ENCODE measurements around the gene RAB36.
"Not testable (repeated sequence)": the region's sequence is repeated elsewhere in the genome, so short reads cannot be mapped to it uniquely, and the experiment has no call there.

Gene RAB36

GRCh38 chr22:23121424-23121823, 23.9 kb upstream of the RAB36 start:
- DNase-seq, result no peak

GRCh38 chr22:23122216-23122957, 22.9 kb upstream of the RAB36 start:
- no peak for DNase-seq

- DNase-seq, result no peak
These were observed 22.1 kb upstream of the RAB36 start for GRCh38 chr22:23122992-23123803.

- no peak for DNase-seq
These were observed 21.4 kb upstream of the RAB36 start for GRCh38 chr22:23123804-23124254.

GRCh38 chr22:23124611-23125511, 20.4 kb upstream of the RAB36 start:
- DNase-seq, result no peak

- no peak for DNase-seq
These were observed 19.7 kb upstream of the RAB36 start for GRCh38 chr22:23125512-23126103.

GRCh38 chr22:23126165-23127054, 18.9 kb upstream of the RAB36 start:
- no peak for DNase-seq

GRCh38 chr22:23127055-23127756, 18.1 kb upstream of the RAB36 start:
- peak in 1 of 2 experiments; percentile 23 for DNase-seq

GRCh38 chr22:23127788-23128187, 17.5 kb upstream of the RAB36 start:
- DNase-seq, result no peak

GRCh38 chr22:23128269-23129108, 16.8 kb upstream of the RAB36 start:
- DNase-seq, result peak in 1 of 2 experiments; percentile 74

GRCh38 chr22:23129149-23129548, 16.1 kb upstream of the RAB36 start:
- no peak for DNase-seq

- no peak for DNase-seq
These were observed 14.6 kb upstream of the RAB36 start for GRCh38 chr22:23130697-23131096.

GRCh38 chr22:23131931-23132330, 13.3 kb upstream of the RAB36 start:
- no peak for DNase-seq

- DNase-seq, result no peak
These were observed 12.7 kb upstream of the RAB36 start for GRCh38 chr22:23132376-23133091.

GRCh38 chr22:23133922-23134321, 11.4 kb upstream of the RAB36 start:
- no peak for DNase-seq

GRCh38 chr22:23136991-23137390, 8.3 kb upstream of the RAB36 start:
- DNase-seq, result not testable (repeated sequence)

- no peak for DNase-seq
These were observed 7.8 kb upstream of the RAB36 start for GRCh38 chr22:23137468-23137867.

GRCh38 chr22:23137905-23138561, 7.2 kb upstream of the RAB36 start:
- no peak for DNase-seq

All from cerebellar nuclear complex (tissue), 1 donor.